ENCODE data around the gene ATP6V1E1.

GRCh38 chr22:17569971-17570511 is 58.5 kb downstream of the ATP6V1E1 start:
- no peak for TF ChIP-seq TCF12 (IDR thresholded peaks at IDR 0.05)
- no peak for TF ChIP-seq CTCF (IDR thresholded peaks at IDR 0.05)
- TF ChIP-seq TAF1 (IDR thresholded peaks at IDR 0.05; ENCODE audit: borderline replicate concordance, low read depth, low read length) = no peak

All from SK-N-SH (cell line).